COR-L47 (cell line): ENCODE results near the gene CD72.
"Not testable (repeated sequence)": the region's sequence is repeated elsewhere in the genome, so short reads cannot be mapped to it uniquely, and the experiment has no call there.

Experiments used
- DNase-seq: peaks from one replicate; lab custom pipeline; 2025; lab: John Stamatoyannopoulos, UW

The CD72 gene

GRCh38 chr9:35649431-35650340, 31.5 kb upstream of the CD72 start:
- DNase-seq, result no peak

GRCh38 chr9:35646533-35647265, 28.5 kb upstream of the CD72 start:
- peak; percentile 92 for DNase-seq

GRCh38 chr9:35646153-35646532, 27.9 kb upstream of the CD72 start:
- DNase-seq, result no peak

GRCh38 chr9:35645736-35646135, 27.5 kb upstream of the CD72 start:
- not testable (repeated sequence) for DNase-seq

- no peak for DNase-seq
These were observed 24.8 kb upstream of the CD72 start for GRCh38 chr9:35643046-35643445.

- DNase-seq, result not testable (repeated sequence)
These were observed 23.3 kb upstream of the CD72 start for GRCh38 chr9:35641478-35641877.

GRCh38 chr9:35640431-35640830, 22.2 kb upstream of the CD72 start:
- DNase-seq, result not testable (repeated sequence)

GRCh38 chr9:35639631-35640030, 21.4 kb upstream of the CD72 start:
- no peak for DNase-seq

GRCh38 chr9:35639225-35639624, 21.0 kb upstream of the CD72 start:
- not testable (repeated sequence) for DNase-seq

- not testable (repeated sequence) for DNase-seq
These were observed 20.5 kb upstream of the CD72 start for GRCh38 chr9:35638751-35639150.

GRCh38 chr9:35637427-35637955, 19.3 kb upstream of the CD72 start:
- DNase-seq, result not testable (repeated sequence)

- DNase-seq, result not testable (repeated sequence)
These were observed 18.6 kb upstream of the CD72 start for GRCh38 chr9:35636877-35637246.

- DNase-seq, result no peak
These were observed 18.1 kb upstream of the CD72 start for GRCh38 chr9:35636135-35636876.

GRCh38 chr9:35635730-35636129, 17.5 kb upstream of the CD72 start:
- DNase-seq, result no peak

- DNase-seq, result no peak
These were observed 11.4 kb upstream of the CD72 start for GRCh38 chr9:35629597-35629996.

GRCh38 chr9:35628389-35628991, 10.3 kb upstream of the CD72 start:
- no peak for DNase-seq

- DNase-seq, result no peak
These were observed 9.4 kb upstream of the CD72 start for GRCh38 chr9:35627575-35627974.

- no peak for DNase-seq
These were observed 1.6 kb upstream of the CD72 start for GRCh38 chr9:35619800-35620158.

GRCh38 chr9:35618854-35619799, 914 bp upstream of the CD72 start:
- DNase-seq, result no peak

GRCh38 chr9:35617548-35617947, 665 bp downstream of the CD72 start:
- no peak for DNase-seq
